AG04449 (cell line): ENCODE measurements around the gene ADAM11.

ENCODE experiments used
- CTCF ChIA-PET: fragments of 350-600 bp; formaldehyde crosslinking; extraction: SDS; loops from one replicate; lab custom pipeline; 2021; ENCODE audit warnings: antibody characterized with exemption; lab: Yijun Ruan, JAX
- POLR2A ChIA-PET: fragments of 400-600, 350-600 bp; formaldehyde crosslinking; extraction: SDS; loops from one replicate; lab custom pipeline; 2020; ENCODE audit warnings: antibody characterized with exemption, inconsistent platforms; lab: Yijun Ruan, JAX
- DNase-seq: peaks from one replicate; pipeline ENCODE4 v3.0.0-alpha.2; 2010; ENCODE audit warnings: low read depth, low spot score
- H3K4me3 ChIP-seq: 2 replicates; pipeline ENCODE4 v1.5.1; 2011; ENCODE audit warnings: low read depth, mild to moderate bottlenecking, control low read depth, low read length
- TF ChIP-seq, protein P1 (sequence below): IDR thresholded peaks from one replicate; pipeline ENCODE4 v1.5.1; 2011; ENCODE audit warnings: mild to moderate bottlenecking, moderate library complexity, low read length, control low read depth, inconsistent platforms; ENCODE audit not compliant: insufficient read depth; ENCODE audit errors: missing control alignments

ADAM11 gene

DNA sequence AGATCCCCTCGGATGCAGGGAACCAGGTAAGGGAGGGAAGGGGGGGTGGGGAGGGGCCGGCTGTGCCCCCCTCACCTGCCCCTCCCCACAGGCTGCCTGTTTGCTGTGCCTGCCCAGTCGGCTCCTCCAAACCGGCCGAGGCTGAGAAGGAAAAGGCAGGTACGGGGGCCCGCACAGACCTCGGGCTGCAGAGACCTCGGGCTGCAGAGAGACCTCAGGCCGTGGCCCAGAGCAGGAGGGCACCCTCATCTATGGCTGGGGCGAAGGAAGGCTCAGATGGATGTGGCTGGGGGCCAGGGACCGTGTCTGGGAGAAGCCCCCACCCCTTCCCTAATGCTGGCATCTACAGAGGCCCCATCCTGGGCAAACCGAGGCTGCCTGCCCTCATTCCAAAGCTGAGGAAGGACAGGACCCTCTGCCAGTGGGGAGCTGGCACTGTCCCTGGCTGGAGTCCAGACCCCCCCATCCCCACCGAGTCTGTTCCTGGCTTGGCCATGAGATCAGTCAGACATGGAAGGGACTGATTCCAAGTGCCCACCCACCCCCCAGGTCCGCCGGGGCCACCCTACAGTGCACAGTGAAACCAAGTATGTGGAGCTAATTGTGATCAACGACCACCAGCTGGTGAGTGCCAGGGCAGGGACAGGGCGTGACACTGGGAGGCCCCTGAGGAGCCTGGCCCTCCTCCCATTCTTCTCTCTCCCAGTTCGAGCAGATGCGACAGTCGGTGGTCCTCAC is 13.7 kb downstream of the ADAM11 start:
- CTCF ChIA-PET: interaction anchor here (0.7 to 18.3 kb wide), 3 partner anchors 89 to 360 kb away, joined by 3 to 823 read pairs (median 440); partner anchors contain the start of gene PLCD3
- POLR2A ChIA-PET: no interaction called here
- TF ChIP-seq, protein P1, sequence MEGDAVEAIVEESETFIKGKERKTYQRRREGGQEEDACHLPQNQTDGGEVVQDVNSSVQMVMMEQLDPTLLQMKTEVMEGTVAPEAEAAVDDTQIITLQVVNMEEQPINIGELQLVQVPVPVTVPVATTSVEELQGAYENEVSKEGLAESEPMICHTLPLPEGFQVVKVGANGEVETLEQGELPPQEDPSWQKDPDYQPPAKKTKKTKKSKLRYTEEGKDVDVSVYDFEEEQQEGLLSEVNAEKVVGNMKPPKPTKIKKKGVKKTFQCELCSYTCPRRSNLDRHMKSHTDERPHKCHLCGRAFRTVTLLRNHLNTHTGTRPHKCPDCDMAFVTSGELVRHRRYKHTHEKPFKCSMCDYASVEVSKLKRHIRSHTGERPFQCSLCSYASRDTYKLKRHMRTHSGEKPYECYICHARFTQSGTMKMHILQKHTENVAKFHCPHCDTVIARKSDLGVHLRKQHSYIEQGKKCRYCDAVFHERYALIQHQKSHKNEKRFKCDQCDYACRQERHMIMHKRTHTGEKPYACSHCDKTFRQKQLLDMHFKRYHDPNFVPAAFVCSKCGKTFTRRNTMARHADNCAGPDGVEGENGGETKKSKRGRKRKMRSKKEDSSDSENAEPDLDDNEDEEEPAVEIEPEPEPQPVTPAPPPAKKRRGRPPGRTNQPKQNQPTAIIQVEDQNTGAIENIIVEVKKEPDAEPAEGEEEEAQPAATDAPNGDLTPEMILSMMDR: no peak
- H3K4me3 ChIP-seq: no peak overlapping the region
- no peak for DNase-seq

DNA sequence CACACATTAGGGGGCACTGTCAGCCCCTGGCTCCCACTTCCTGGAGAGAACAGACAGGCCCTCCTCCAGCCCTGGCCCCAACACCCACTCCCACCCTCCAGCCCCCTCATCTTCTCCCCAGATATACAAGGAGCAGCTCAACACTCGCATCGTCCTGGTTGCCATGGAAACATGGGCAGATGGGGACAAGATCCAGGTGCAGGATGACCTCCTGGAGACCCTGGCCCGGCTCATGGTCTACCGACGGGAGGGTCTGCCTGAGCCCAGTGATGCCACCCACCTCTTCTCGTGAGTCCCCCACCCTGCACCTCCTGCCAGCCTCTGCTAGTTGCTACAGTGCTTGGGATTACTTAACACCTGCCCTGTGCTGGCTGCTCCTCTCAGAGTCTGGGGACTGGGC is 14.4 kb downstream of the ADAM11 start:
- CTCF ChIA-PET: interaction anchor here (0.7 to 18.3 kb wide), 5 partner anchors 88 to 359 kb away, joined by 3 to 823 read pairs (median 52); partner anchors contain the start of gene PLCD3
- TF ChIP-seq, protein P1: no peak
- POLR2A ChIA-PET: no interaction called here
- H3K4me3 ChIP-seq: no peak overlapping the region
- no peak for DNase-seq

DNA sequence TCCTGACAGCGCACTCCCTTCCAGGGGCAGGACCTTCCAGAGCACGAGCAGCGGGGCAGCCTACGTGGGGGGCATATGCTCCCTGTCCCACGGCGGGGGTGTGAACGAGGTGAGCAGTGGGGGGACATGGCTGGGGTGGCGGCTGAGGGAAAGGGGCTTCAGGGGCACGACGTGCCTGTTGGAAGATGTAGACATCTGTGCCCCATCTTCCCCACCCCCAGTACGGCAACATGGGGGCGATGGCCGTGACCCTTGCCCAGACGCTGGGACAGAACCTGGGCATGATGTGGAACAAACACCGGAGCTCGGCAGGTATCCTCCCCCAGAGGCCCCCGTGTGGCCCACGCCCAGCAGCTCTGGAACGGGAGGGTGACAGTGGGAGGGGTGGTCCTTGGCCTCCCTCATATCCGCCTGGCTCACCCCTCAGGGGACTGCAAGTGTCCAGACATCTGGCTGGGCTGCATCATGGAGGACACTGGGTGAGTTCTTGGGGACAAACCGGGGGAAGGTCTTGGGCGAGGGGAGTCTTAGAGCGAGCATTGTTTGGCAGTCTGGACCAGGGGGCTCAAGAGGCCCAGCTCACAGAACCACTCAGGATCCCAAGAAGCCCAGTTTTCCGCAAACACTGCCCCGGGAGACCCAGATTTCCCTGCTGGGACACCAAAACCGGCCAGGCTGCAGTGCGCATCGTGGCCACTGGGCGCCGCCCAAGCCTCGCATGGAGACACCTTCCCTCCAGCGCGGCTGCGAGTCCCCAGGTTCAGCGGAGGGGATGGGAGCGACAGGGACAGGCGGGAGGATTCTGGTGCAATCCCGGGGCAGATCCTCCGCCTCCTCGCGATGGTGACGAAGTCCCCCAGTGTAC is 15.7 kb downstream of the ADAM11 start:
- CTCF ChIA-PET: interaction anchor here (0.6 to 18.3 kb wide), 25 partner anchors 9 to 360 kb away, joined by 3 to 823 read pairs (median 5); partner anchors contain the start of genes ADAM11 and HIGD1B
- no peak for DNase-seq
- peak overlapping the region; percentile 77 for H3K4me3 ChIP-seq
- TF ChIP-seq, protein P1: peak; percentile 100
- POLR2A ChIA-PET: no interaction called here

DNA sequence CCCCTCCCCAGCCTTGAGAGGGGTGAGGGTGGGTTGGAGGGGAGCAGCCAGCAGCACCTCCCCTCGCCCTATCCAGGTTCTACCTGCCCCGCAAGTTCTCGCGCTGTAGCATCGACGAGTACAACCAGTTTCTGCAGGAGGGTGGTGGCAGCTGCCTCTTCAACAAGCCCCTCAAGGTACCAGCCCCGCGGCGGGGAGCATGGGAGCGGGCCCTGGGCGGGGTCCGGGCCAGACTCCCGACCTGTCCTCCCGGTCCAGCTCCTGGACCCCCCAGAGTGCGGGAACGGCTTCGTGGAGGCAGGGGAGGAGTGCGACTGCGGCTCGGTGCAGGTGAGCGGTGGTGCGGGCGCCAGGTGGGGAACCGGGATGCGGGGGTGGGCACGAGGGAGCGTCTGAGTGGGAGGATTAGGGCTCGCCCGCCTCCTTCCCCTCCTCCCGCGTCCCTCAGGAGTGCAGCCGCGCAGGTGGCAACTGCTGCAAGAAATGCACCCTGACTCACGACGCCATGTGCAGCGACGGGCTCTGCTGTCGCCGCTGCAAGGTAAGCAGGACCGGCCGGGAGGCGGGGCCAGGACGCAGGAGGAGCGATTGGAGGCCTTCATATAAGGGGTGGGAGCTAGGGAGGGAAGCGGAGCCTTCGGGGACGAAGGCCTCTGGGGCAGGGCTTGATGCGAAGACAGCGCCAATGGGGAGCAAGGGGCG is 16.5 kb downstream of the ADAM11 start:
- DNase-seq: peak; percentile 76
- TF ChIP-seq, protein P1: no peak
- ChIA-PET CTCF (interaction anchor here (0.7 to 18.3 kb wide), 27 partner anchors 9 to 359 kb away, joined by 3 to 823 read pairs (median 5); partner anchors contain the start of genes ADAM11 and HIGD1B), POLR2A (interaction anchor here (0.8 kb wide), 1 partner anchor 249 kb away, joined by 3 read pairs; no protein-coding TSS in a partner anchor)
- peak overlapping the region; percentile 77 for H3K4me3 ChIP-seq

DNA sequence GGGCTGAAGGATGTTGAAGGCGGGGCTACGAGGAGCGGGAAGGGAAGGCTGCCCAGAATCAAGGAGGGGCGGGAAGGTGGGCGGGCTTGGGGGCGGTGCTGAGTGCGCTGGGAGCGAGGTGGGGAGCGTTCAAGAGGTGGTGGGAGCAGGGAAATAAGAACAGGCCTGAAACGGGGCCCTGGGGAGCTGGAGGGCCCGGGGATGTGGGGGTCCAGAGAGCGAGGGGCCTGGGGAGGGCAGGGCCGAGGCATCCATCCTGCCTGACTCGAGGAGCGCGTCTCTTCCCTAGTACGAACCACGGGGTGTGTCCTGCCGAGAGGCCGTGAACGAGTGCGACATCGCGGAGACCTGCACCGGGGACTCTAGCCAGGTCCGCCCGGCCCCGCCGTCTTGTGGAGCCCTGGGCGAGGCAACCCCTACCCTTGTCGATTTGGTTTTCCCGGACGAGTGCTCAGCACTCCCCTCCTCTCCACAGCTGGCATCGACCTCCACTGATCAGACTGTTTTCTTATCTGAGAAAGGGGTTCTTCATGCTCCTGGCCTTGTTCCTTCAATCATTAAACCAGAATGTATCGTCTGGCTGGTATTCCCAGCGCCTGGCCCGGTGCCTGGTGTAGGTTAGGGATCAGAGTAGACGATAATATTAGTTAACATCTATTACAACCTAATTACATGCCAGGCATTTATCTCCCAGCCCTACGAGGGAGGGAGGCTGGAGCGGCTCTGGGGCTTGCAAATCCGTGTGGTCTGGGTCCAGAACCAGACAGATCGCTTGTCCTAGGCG is 17.2 kb downstream of the ADAM11 start:
- DNase-seq: no peak
- ChIA-PET POLR2A (interaction anchor here (0.6 to 0.8 kb wide), 2 partner anchors 91 to 249 kb away, joined by 3 read pairs; no protein-coding TSS in a partner anchor), CTCF (interaction anchor here (0.7 to 18.3 kb wide), 24 partner anchors 9 to 359 kb away, joined by 3 to 823 read pairs (median 8); partner anchors contain the start of genes ACBD4, ADAM11 and HIGD1B)
- H3K4me3 ChIP-seq: peak overlapping the region; percentile 60
- TF ChIP-seq, protein P1: no peak
